22Rv1 (cell line): ENCODE data around the gene STX18.

ENCODE experiments used
- H3K27ac ChIP-seq: fragments of 450-650 bp; 2 replicates; pipeline ENCODE4 v1.5.1; 2017
- ZFX ChIP-seq: fragments of 450-650 bp; IDR thresholded peaks from 2 replicates; pipeline ENCODE4 v1.6.1; 2017; ENCODE audit warnings: antibody characterized with exemption, borderline replicate concordance
- TF ChIP-seq, protein P1 (sequence below): fragments of 450-650 bp; IDR thresholded peaks from 2 replicates; pipeline ENCODE4 v1.5.1; 2017; ENCODE audit warnings: mild to moderate bottlenecking

Gene STX18

DNA sequence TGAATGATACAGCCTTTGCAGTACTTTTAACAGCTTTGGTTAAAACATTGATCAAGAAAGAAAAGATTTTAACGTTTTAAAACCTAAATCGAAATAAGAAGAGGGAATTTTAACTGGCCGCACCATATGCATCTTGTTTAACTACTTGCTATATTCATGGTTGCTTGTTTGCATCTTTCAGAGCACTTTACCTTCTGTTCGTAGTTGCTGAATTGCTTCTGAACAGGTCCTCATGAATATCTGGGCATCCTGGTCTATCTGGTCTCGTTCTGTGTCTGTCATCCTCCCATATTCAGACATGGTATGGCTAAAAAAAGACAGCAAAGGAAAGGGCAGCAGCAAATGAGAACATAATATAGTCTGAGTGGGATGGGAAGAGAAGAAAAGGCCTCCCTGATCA lies 82.7 kb downstream of the STX18 start:
- TF ChIP-seq ZFX, result no peak
- TF ChIP-seq, protein P1, sequence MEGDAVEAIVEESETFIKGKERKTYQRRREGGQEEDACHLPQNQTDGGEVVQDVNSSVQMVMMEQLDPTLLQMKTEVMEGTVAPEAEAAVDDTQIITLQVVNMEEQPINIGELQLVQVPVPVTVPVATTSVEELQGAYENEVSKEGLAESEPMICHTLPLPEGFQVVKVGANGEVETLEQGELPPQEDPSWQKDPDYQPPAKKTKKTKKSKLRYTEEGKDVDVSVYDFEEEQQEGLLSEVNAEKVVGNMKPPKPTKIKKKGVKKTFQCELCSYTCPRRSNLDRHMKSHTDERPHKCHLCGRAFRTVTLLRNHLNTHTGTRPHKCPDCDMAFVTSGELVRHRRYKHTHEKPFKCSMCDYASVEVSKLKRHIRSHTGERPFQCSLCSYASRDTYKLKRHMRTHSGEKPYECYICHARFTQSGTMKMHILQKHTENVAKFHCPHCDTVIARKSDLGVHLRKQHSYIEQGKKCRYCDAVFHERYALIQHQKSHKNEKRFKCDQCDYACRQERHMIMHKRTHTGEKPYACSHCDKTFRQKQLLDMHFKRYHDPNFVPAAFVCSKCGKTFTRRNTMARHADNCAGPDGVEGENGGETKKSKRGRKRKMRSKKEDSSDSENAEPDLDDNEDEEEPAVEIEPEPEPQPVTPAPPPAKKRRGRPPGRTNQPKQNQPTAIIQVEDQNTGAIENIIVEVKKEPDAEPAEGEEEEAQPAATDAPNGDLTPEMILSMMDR, result no peak
- H3K27ac ChIP-seq, result no peak overlapping the region

DNA sequence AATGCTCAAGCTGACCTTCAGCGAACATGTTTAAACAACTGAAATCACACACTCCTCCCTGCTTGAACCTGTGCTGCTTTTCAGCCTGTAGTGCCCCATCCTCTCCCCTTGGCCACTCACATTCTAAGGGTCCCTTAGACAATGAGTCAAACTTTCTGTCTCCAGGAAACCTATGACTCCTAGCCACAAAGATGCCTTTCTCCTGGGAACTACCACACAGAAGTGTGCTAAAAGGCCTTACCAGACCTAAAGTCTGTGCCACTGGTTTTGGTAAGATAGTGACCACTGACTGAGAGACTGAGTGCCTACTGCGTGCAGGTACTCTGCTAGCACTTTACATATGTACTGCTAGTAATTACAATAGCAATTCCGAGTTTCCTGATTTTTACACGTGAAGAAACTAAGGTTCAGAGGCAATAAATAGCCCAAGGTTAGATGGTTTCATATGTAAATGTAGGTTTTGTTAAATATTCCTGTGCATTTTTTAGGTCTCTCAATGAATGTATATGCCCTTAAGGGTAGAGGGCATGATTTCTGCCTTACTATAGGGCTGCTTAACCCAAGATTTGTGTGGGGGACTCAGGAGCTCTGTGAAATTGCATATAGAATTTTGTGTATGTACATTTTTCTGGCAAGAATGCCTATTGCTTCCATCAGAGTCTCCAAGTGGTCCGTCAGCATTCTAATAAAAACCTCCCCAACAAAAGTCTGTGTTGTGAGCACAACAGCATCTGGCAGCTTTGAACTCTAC lies 83.9 kb downstream of the STX18 start:
- no peak overlapping the region for H3K27ac ChIP-seq
- TF ChIP-seq, protein P1, result no peak

DNA sequence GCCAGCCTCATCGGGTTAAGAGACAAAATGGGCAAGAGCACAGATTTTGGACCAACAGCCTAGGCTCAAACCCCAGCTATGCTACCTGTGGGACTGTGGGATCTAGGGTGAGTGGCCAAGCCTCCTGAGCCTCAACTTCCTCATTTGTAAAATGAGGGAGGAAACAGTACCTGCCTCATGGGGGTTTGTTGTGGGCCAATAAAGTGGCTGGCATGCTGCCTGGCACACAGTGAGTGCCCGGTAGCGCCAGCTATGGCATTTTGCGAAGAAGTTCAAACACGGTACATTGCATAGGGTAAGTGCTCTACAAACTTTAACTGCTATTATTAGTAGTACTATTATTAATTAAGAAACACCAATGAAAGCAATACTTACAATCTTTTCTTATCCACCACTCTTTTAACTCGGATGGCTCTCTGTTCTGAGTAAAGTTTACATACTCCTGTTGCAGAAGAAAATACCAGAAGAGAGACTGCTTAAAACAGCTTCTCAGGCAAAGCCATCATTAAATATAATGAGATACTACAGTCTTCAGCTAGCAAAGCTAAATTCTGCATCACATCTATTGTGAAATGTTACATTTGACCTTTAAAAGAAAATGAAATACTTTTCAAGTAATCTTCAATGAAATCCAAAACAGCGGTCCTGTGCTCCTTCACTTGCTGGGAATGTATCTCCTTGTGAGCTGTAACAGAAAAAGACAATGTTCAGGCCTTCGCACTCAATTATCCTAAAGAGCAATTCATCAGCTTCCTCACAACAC lies 84.9 kb downstream of the STX18 start:
- TF ChIP-seq, protein P1, result no peak
- TF ChIP-seq ZFX, result no peak
- no peak overlapping the region for H3K27ac ChIP-seq

DNA sequence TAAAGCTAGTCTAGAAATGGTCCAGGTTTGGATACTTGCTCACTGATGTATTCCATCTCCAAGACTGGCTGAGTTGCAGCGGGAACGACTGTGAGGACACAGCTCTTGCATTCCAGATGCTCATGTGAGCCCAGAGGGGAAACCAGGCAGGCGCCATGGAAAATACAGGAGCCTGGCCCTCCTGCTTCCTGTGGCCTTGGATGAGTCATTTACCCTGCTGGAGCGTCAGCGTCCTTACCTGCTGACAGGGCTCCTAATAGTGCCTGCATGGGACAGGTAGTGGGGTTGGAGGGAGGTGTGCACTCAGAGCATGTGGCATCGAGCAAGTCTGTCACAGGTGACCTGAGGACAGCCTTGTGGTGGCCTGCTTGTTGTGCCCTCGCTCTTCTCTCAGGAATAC lies 85.5 kb downstream of the STX18 start:
- H3K27ac ChIP-seq, result no peak overlapping the region

DNA sequence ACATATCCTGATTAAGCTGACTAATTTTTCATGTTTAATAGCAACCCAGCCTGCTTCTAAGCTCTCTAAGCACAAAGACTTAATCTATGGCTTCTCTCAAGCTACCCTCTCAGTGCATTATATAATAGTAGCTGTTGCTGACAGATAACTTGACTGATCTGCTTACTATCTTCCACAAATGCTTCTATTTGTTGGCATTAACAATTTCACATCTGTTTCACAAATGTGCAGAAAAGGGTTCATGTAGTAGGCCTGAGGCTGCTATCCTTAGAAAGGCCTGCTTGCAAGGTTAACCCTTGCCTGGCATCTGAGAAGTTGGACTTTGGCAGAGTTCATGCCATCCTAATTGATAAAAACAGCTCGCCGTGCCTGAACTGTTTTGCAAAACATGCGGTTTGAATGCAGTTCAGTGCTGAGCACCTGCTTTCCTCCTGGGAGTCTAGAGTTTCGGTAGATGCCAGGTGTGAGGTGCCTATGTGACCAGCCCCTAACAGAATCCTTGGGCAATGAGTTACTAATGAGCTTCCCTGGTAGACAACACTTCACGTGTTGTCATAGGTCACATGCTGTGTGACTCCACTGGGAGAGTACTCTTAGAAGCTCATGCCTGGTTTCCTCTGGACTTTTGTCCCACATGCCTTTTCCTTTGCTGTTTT lies 86.5 kb downstream of the STX18 start:
- TF ChIP-seq, protein P1, result no peak
- no peak for TF ChIP-seq ZFX
- no peak overlapping the region for H3K27ac ChIP-seq

More for the DNA sequence above, 85.5 kb downstream of the STX18 start:
- TF ChIP-seq, protein P1, result no peak
- TF ChIP-seq ZFX, result no peak

DNA sequence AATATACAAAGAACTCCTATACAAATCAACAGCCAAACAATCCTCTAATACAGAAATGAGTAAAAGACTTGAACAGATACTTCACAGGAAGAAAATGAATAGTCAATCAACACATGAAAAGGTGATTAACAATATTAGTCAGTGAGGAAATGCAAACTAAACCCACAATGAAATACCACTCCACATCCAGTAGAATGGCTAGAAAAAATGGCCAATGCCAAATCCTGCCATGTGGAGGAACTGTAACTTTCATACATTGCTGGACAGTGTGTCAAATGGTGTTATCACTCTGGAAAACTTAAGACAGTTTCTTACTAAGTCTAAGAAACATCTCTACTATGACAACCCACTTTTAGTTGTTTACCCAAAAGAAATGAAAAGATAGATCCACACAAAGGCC lies 95.4 kb downstream of the STX18 start:
- H3K27ac ChIP-seq, result no peak overlapping the region
- no peak for TF ChIP-seq ZFX
- TF ChIP-seq, protein P1, result no peak
